Upper lobe of left lung (tissue), 6 donors: ENCODE measurements around the gene NUP188. TPM values are rescaled to one million over a fixed set of nuclear protein-coding genes. Genes with fewer than 3 reads are reported as not detected.
A peak's percentile ranks its signal among the peaks of the same experiment; 100 is the strongest.

Source experiments
- ATAC-seq, 2 donors: fragments of 200-7000 bp; cut with Tn5 transposase; one replicate each; pipeline ENCODE4 v1.9.1; 2022; ENCODE audit warnings: mild to moderate bottlenecking in 2 of 2, moderate library complexity in 2 of 2; ENCODE audit not compliant: low FRiP score in 2 of 2
- DNase-seq, 2 donors: peaks; one replicate each; pipeline ENCODE4 v3.0.0-alpha.2; 2019 to 2020
- H3K27ac ChIP-seq, 4 donors: fragments of 200-600 bp; sonication (generic); one replicate each; pipeline ENCODE4 v1.5.1; 2016 to 2019
- H3K27me3 ChIP-seq, 4 donors: fragments of 200-600 bp; sonication (generic); one replicate each; pipeline ENCODE4 v1.5.1; 2017 to 2019
- H3K36me3 ChIP-seq, 4 donors: fragments of 200-600 bp; sonication (generic); one replicate each; pipeline ENCODE4 v1.5.1; 2016 to 2019
- H3K4me1 ChIP-seq, 4 donors: fragments of 200-600 bp; sonication (generic); one replicate each; pipeline ENCODE4 v1.5.1; 2018 to 2019
- H3K4me3 ChIP-seq, 4 donors: fragments of 200-600 bp; sonication (generic); one replicate each; pipeline ENCODE4 v1.5.1; 2017 to 2019; ENCODE audit warnings: mild to moderate bottlenecking in 2 of 4, moderate library complexity in 1 of 4
- H3K9me3 ChIP-seq, 4 donors: fragments of 200-600 bp; sonication (generic); one replicate each; pipeline ENCODE4 v1.5.1; 2018 to 2019
- CTCF ChIP-seq, 6 experiments: fragments of 450-650 bp in 4 of 6; fragments of 200-600 bp in 2 of 6; sonication (generic) in 2 of 6; IDR thresholded peaks; one replicate each; pipeline ENCODE4 v1.5.1; 2016 to 2019; ENCODE audit warnings: antibody characterized with exemption in 6 of 6
- EP300 ChIP-seq, 4 donors: sonication (generic); formaldehyde crosslinking; IDR thresholded peaks; one replicate each; pipeline ENCODE4 v1.5.1; 2017; ENCODE audit warnings: antibody characterized with exemption in 4 of 4, control low read depth in 2 of 4
- POLR2A ChIP-seq, 4 donors: fragments of 450-650 bp; IDR thresholded peaks; one replicate each; pipeline ENCODE4 v1.5.1; 2016 to 2017; ENCODE audit warnings: antibody characterized with exemption in 4 of 4, mild to moderate bottlenecking in 2 of 4
- POLR2AphosphoS5 ChIP-seq, 2 donors: sonication (generic); formaldehyde crosslinking; IDR thresholded peaks; one replicate each; pipeline ENCODE4 v1.5.1; 2017; ENCODE audit warnings: antibody characterized with exemption in 2 of 2
- WGBS, 2 donors: methylation state at CpG; one replicate each; pipeline ENCODE4 v1.1.5; 2017 to 2018; 5-methylcytosine and 5-hydroxymethylcytosine counted together
- total RNA-seq, 6 donors: library from RNA; depleted of rRNA in 4 of 6; stranded (reverse); fragments of >200 nt in 4 of 6; gene quantifications; one replicate each; pipeline versions ENCODE4 v1.1.0 to v1.2.1, GENCODE V29; 2016 to 2021
- donor health status: DM: no; HTN: no; CAD: no; lungs with moderate emphysema.
- donor health status: DM: no; HTN: yes; CAD: no; lungs with severe emphysema.

NUP188 gene
- total RNA-seq, 6 donors from 2014 or later: 30.4 to 225 (median 50.1) TPM

GRCh38 chr9:128901379-128901778, 46.1 kb upstream of the NUP188 start:
- 90 to 91% methylated on average over 5 to 7 of the region's 7 CpGs for WGBS, 2 donors
- H3K4me1 ChIP-seq: peaks cover 38 to 68% (median 54%) of the 10 kb centered on the region in 4 donors

GRCh38 chr9:128901822-128902221, 45.7 kb upstream of the NUP188 start:
- H3K9me3 ChIP-seq: no peaks in the 10 kb centered on the region
- WGBS, 2 donors: 83 to 85% methylated on average over 1 to 5 of the region's 5 CpGs
- no peak for ATAC-seq
- peaks cover 0 to 40% (median 12%) of the 10 kb centered on the region in 4 donors for H3K36me3 ChIP-seq
- DNase-seq: no peak
- TF ChIP-seq POLR2A (IDR thresholded peaks at IDR 0.05) (no peak), EP300 (IDR thresholded peaks at IDR 0.05) (no peak), CTCF (IDR thresholded peaks at IDR 0.05) (no peak), POLR2AphosphoS5 (IDR thresholded peaks at IDR 0.05) (no peak)
- H3K4me1 ChIP-seq: peaks cover 38 to 68% (median 54%) of the 10 kb centered on the region in 4 donors
- peak overlapping the region; percentile 63 to 90 (median 82) for H3K27ac ChIP-seq
- H3K4me3 ChIP-seq: peak overlapping the region in 1 of 4 donors; percentile 4
- no peaks in the 10 kb centered on the region for H3K27me3 ChIP-seq

More at GRCh38 chr9:128901379-128901778, 46.1 kb upstream of the NUP188 start:
- H3K36me3 ChIP-seq: peaks cover 2 to 40% (median 14%) of the 10 kb centered on the region in 4 donors
- H3K4me3 ChIP-seq: no peak overlapping the region
- TF ChIP-seq POLR2AphosphoS5 (IDR thresholded peaks at IDR 0.05) (no peak), EP300 (IDR thresholded peaks at IDR 0.05) (no peak), CTCF (IDR thresholded peaks at IDR 0.05) (no peak), POLR2A (IDR thresholded peaks at IDR 0.05) (no peak)
- H3K27me3 ChIP-seq: no peaks in the 10 kb centered on the region
- no peak for ATAC-seq
- H3K27ac ChIP-seq: peak overlapping the region; percentile 63 to 90 (median 82)
- DNase-seq: no peak
- H3K9me3 ChIP-seq: no peaks in the 10 kb centered on the region

GRCh38 chr9:128902351-128903078, 45.0 kb upstream of the NUP188 start:
- ATAC-seq (peak; percentile 57 to 75), DNase-seq (peak; percentile 68 to 87)
- H3K9me3 ChIP-seq: no peaks in the 10 kb centered on the region
- H3K4me3 ChIP-seq: peak overlapping the region in 1 of 4 donors; percentile 3
- TF ChIP-seq EP300 (IDR thresholded peaks at IDR 0.05) (peak in 2 of 4 donors; percentile 49 to 56), POLR2AphosphoS5 (IDR thresholded peaks at IDR 0.05) (peak; percentile 34 to 85), POLR2A (IDR thresholded peaks at IDR 0.05) (peak in 1 of 4 donors; percentile 59), CTCF (IDR thresholded peaks at IDR 0.05) (no peak)
- 42 to 54% methylated on average over 6 to 21 of the region's 23 CpGs for WGBS, 2 donors
- H3K27me3 ChIP-seq: no peaks in the 10 kb centered on the region
- peaks cover 38 to 62% (median 53%) of the 10 kb centered on the region in 4 donors for H3K4me1 ChIP-seq
- peak overlapping the region; percentile 63 to 90 (median 82) for H3K27ac ChIP-seq
- peaks cover 3 to 40% (median 11%) of the 10 kb centered on the region in 4 donors for H3K36me3 ChIP-seq

- H3K4me1 ChIP-seq: peaks cover 37 to 56% (median 51%) of the 10 kb centered on the region in 4 donors
- H3K27ac ChIP-seq: peak overlapping the region; percentile 63 to 90 (median 82)
- 68 to 97% methylated on average over 2 of the region's 2 CpGs for WGBS, 2 donors
Measured at GRCh38 chr9:128903079-128903461, 44.4 kb upstream of the NUP188 start.

More at GRCh38 chr9:128903079-128903461, 44.4 kb upstream of the NUP188 start:
- H3K4me3 ChIP-seq: no peak overlapping the region
- ATAC-seq: no peak
- TF ChIP-seq POLR2A (IDR thresholded peaks at IDR 0.05) (no peak), CTCF (IDR thresholded peaks at IDR 0.05) (no peak), EP300 (IDR thresholded peaks at IDR 0.05) (no peak), POLR2AphosphoS5 (IDR thresholded peaks at IDR 0.05) (no peak)
- no peak for DNase-seq
- H3K9me3 ChIP-seq: no peaks in the 10 kb centered on the region
- no peaks in the 10 kb centered on the region for H3K27me3 ChIP-seq
- peaks cover 8 to 44% (median 16%) of the 10 kb centered on the region in 4 donors for H3K36me3 ChIP-seq
